ENCODE results near the gene CSNK1G3.

- TF ChIP-seq CTCF (IDR thresholded peaks at IDR 0.05) (no peak), ZFX (IDR thresholded peaks at IDR 0.05; ENCODE audit: borderline replicate concordance) (no peak)
Measured at GRCh38 chr5:123472150-123472924, 39.6 kb upstream of the CSNK1G3 start.
